Fibroblast of lung (primary cell): ENCODE measurements around the gene CCDC179. TPM values are rescaled to one million over a fixed set of nuclear protein-coding genes. Genes with fewer than 3 reads are reported as not detected.

Experiments
- DNase-seq, 2 donors: peaks; one replicate each; pipeline versions ENCODE4 v3.0.0 to v3.0.0-alpha.2; 2010; ENCODE audit warnings: low read depth in 2 of 2
- H2AFZ ChIP-seq: 2 replicates; pipeline ENCODE4 v1.5.1; 2012; ENCODE audit warnings: low read length, control low read depth, inconsistent platforms
- H3K27ac ChIP-seq: 2 replicates; pipeline ENCODE4 v1.5.1; 2011; ENCODE audit warnings: low read length, control low read depth; ENCODE audit not compliant: insufficient read depth
- H3K27me3 ChIP-seq: 2 replicates; pipeline ENCODE4 v1.5.1; 2011; ENCODE audit warnings: mild to moderate bottlenecking, low read length; ENCODE audit not compliant: control insufficient read depth, insufficient read depth
- H3K36me3 ChIP-seq: 2 replicates; pipeline ENCODE4 v1.5.1; 2011; ENCODE audit warnings: low read length; ENCODE audit not compliant: control insufficient read depth, insufficient read depth
- H3K4me1 ChIP-seq: 2 replicates; pipeline ENCODE4 v1.5.1; 2011; ENCODE audit warnings: low read length; ENCODE audit not compliant: control insufficient read depth, insufficient read depth; ENCODE audit errors: extremely low read depth
- H3K4me2 ChIP-seq: 2 replicates; pipeline ENCODE4 v1.5.1; 2011; ENCODE audit warnings: low read length, control low read depth; ENCODE audit not compliant: insufficient read depth; ENCODE audit errors: extremely low read depth
- H3K4me3 ChIP-seq, 4 experiments: fragments of 200-600 bp in 1 of 4; sonication (generic) in 1 of 4; replicated peaks in 1 of 4; 2 replicates each; pipeline ENCODE4 v1.5.1; 2011 to 2016; ENCODE audit warnings: low read length in 4 of 4, low read depth in 3 of 4, mild to moderate bottlenecking in 3 of 4, control low read depth in 2 of 4, inconsistent platforms in 1 of 4, mixed read lengths in 1 of 4; ENCODE audit not compliant: insufficient read depth in 1 of 4; ENCODE audit errors: control extremely low read depth in 1 of 4
- H3K79me2 ChIP-seq: 2 replicates; pipeline ENCODE4 v1.5.1; 2012; ENCODE audit warnings: mild to moderate bottlenecking, low read length, inconsistent platforms; ENCODE audit not compliant: control insufficient read depth, insufficient read depth
- H3K9ac ChIP-seq: 2 replicates; pipeline ENCODE4 v1.5.1; 2011; ENCODE audit warnings: mild to moderate bottlenecking, low read length, control low read depth; ENCODE audit not compliant: insufficient read depth
- H3K9me3 ChIP-seq: 2 replicates; pipeline ENCODE4 v1.5.1; 2012; ENCODE audit warnings: low read depth, low read length; ENCODE audit not compliant: control insufficient read depth, insufficient read depth
- H4K20me1 ChIP-seq: 2 replicates; pipeline ENCODE4 v1.5.1; 2011; ENCODE audit warnings: low read length; ENCODE audit not compliant: control insufficient read depth, insufficient read depth; ENCODE audit errors: extremely low read depth
- EZH2 ChIP-seq: IDR thresholded peaks from 2 replicates; pipeline ENCODE4 v1.5.1; 2012; ENCODE audit warnings: low read length, control low read depth, mild to moderate bottlenecking; ENCODE audit errors: missing control alignments
- polyA plus RNA-seq, 2 donors: library from polyadenylated mRNA; depleted of rRNA in 1 of 2; stranded (reverse) in 1 of 2; unstranded in 1 of 2; fragments of >200 nt; gene quantifications; 2 replicates each; pipeline ENCODE4 v1.2.1, GENCODE V29; 2011 to 2012; ENCODE audit warnings: missing spikeins in 1 of 2
- total RNA-seq: library from RNA; depleted of rRNA; stranded (reverse); fragments of >200 nt; gene quantifications from 2 replicates; pipeline ENCODE4 v1.2.1, GENCODE V29; 2014
- TF ChIP-seq, protein P1 (sequence below), 2 donors: IDR thresholded peaks in 1 of 2; conservative IDR thresholded peaks in 1 of 2; 1 replicate in 1 of 2; 2 replicates in 1 of 2; pipeline ENCODE4 v1.5.1; 2011 to 2012; ENCODE audit warnings: low read length in 2 of 2, control low read depth in 1 of 2, inconsistent platforms in 1 of 2, low read depth in 1 of 2, mild to moderate bottlenecking in 1 of 2

CCDC179 gene
- total and polyA plus RNA-seq, 2 donors (not counting 1 experiment from before 2014, with no cell fraction given), result not detected

- no peaks in the 10 kb centered on the region for H3K36me3 ChIP-seq
- no peak for DNase-seq
- no peaks in the 10 kb centered on the region for H4K20me1 ChIP-seq
- no peak overlapping the region for H3K4me3 ChIP-seq
- H3K9me3 ChIP-seq, result no peaks in the 10 kb centered on the region
- H3K79me2 ChIP-seq, result no peaks in the 10 kb centered on the region
- no peaks in the 10 kb centered on the region for H3K27me3 ChIP-seq
- H3K27ac ChIP-seq, result no peak overlapping the region
- H2AFZ ChIP-seq, result no peak overlapping the region
- no peaks in the 10 kb centered on the region for H3K4me1 ChIP-seq
- no peak overlapping the region for H3K4me2 ChIP-seq
- H3K9ac ChIP-seq, result no peak overlapping the region
- no peak for TF ChIP-seq EZH2
- TF ChIP-seq, protein P1, sequence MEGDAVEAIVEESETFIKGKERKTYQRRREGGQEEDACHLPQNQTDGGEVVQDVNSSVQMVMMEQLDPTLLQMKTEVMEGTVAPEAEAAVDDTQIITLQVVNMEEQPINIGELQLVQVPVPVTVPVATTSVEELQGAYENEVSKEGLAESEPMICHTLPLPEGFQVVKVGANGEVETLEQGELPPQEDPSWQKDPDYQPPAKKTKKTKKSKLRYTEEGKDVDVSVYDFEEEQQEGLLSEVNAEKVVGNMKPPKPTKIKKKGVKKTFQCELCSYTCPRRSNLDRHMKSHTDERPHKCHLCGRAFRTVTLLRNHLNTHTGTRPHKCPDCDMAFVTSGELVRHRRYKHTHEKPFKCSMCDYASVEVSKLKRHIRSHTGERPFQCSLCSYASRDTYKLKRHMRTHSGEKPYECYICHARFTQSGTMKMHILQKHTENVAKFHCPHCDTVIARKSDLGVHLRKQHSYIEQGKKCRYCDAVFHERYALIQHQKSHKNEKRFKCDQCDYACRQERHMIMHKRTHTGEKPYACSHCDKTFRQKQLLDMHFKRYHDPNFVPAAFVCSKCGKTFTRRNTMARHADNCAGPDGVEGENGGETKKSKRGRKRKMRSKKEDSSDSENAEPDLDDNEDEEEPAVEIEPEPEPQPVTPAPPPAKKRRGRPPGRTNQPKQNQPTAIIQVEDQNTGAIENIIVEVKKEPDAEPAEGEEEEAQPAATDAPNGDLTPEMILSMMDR (conservative IDR thresholded peaks at IDR 0.05 in 1 of 2, IDR thresholded peaks at IDR 0.05 in 1 of 2; ENCODE audit: low read depth in 1 of 2, low read length in 2 of 2), result no peak
These were observed 51.6 kb downstream of the CCDC179 start for GRCh38 chr11:22808571-22809197.

GRCh38 chr11:22807855-22808570, 52.3 kb downstream of the CCDC179 start:
- TF ChIP-seq, protein P1 (conservative IDR thresholded peaks at IDR 0.05 in 1 of 2, IDR thresholded peaks at IDR 0.05 in 1 of 2; ENCODE audit: low read depth in 1 of 2, low read length in 2 of 2), result no peak
- no peak for TF ChIP-seq EZH2
- Histone ChIP-seq H3K4me3 (no peak overlapping the region), H3K9me3 (no peaks in the 10 kb centered on the region), H3K4me1 (no peaks in the 10 kb centered on the region), H3K4me2 (no peak overlapping the region), H3K9ac (no peak overlapping the region), H3K27ac (no peak overlapping the region), H3K79me2 (no peaks in the 10 kb centered on the region), H3K36me3 (no peaks in the 10 kb centered on the region), H2AFZ (no peak overlapping the region), H4K20me1 (no peaks in the 10 kb centered on the region), H3K27me3 (no peaks in the 10 kb centered on the region)
- DNase-seq, result no peak

DNA sequence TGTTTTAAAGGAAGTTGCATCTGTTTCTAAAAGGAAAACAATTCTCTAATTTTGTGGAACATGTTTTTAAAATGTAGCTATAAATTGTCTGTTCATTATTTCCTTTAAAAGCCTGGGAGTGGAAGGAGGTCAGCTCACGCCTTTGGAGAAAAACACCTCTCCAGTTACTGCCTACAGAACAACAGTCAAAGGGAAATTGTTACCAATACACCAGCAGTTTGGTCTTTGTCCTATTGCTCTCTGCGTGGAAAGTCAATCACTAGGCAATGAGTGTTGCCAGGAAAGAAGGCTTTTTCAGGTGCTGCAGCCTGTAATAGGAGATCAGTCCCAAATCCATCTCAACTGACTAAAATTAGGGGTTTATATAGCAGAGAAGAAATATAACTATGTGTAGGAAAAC, 52.9 kb downstream of the CCDC179 start:
- no peak for TF ChIP-seq EZH2
- TF ChIP-seq, protein P1 (conservative IDR thresholded peaks at IDR 0.05 in 1 of 2, IDR thresholded peaks at IDR 0.05 in 1 of 2; ENCODE audit: low read depth in 1 of 2, low read length in 2 of 2), result no peak
- H3K27ac ChIP-seq, result no peak overlapping the region

More for the DNA sequence above, 52.9 kb downstream of the CCDC179 start:
- Histone ChIP-seq H4K20me1 (no peaks in the 10 kb centered on the region), H3K4me1 (no peaks in the 10 kb centered on the region), H3K36me3 (no peaks in the 10 kb centered on the region), H3K9ac (no peak overlapping the region), H3K27me3 (no peaks in the 10 kb centered on the region), H3K4me2 (no peak overlapping the region), H3K9me3 (no peaks in the 10 kb centered on the region), H3K79me2 (no peaks in the 10 kb centered on the region), H2AFZ (no peak overlapping the region), H3K4me3 (no peak overlapping the region)
- no peak for DNase-seq
